Naive thymus-derived CD8-positive, alpha-beta T cell (primary cell): ENCODE measurements around the gene ELOVL5. TPM values are rescaled to one million over a fixed set of nuclear protein-coding genes. Genes with fewer than 3 reads are reported as not detected.

Source experiments
- ATAC-seq, 2 donors: fragments of 150-1000 bp; cut with Tn5 transposase in 1 of 2; sonication (Bioruptor Pico), chemical (Tn5 transposase) in 1 of 2; 1 replicate in 1 of 2; 2 replicates in 1 of 2; pipeline ENCODE4 v1.10.0; 2021; ENCODE audit warnings: mild to moderate bottlenecking in 2 of 2, moderate library complexity in 2 of 2
- POLR2A ChIA-PET: fragments of 350-600 bp; sonication (Branson Sonifier 250); formaldehyde crosslinking; loops from one replicate; lab custom pipeline; 2021; ENCODE audit warnings: antibody characterized with exemption; lab: Charles Lee
- DNase-seq, 10 donors: peaks; one replicate each; pipeline versions ENCODE4 v3.0.0 to v3.0.0-alpha.2; 2020 to 2022
- H3K27ac Mint-ChIP-seq, 10 donors: one replicate each; pipeline ENCODE4 v1.8.0; 2020 to 2022; ENCODE audit warnings: mild to moderate bottlenecking in 10 of 10, mixed read lengths in 10 of 10, moderate library complexity in 4 of 10, inconsistent platforms in 1 of 10
- H3K27me3 Mint-ChIP-seq, 5 donors: one replicate each; pipeline ENCODE4 v1.8.0; 2021 to 2022; ENCODE audit warnings: mixed read lengths in 5 of 5
- H3K36me3 Mint-ChIP-seq, 3 donors: one replicate each; pipeline ENCODE4 v1.8.0; 2020 to 2022; ENCODE audit warnings: mixed read lengths in 3 of 3, mild to moderate bottlenecking in 2 of 3, inconsistent platforms in 1 of 3
- H3K4me1 Mint-ChIP-seq, 4 donors: one replicate each; pipeline ENCODE4 v1.8.0; 2021 to 2022; ENCODE audit warnings: mixed read lengths in 4 of 4
- H3K4me3 Mint-ChIP-seq, 10 donors: one replicate each; pipeline ENCODE4 v1.8.0; 2020 to 2022; ENCODE audit warnings: mild to moderate bottlenecking in 10 of 10, mixed read lengths in 10 of 10, moderate library complexity in 6 of 10, inconsistent platforms in 1 of 10
- H3K9me3 Mint-ChIP-seq, 9 donors: one replicate each; pipeline ENCODE4 v1.8.0; 2020 to 2022; ENCODE audit warnings: mixed read lengths in 9 of 9, mild to moderate bottlenecking in 3 of 9, inconsistent platforms in 1 of 9, moderate library complexity in 1 of 9
- microRNA-seq: library from miRNA; unstranded; fragments of <30 nt; microRNA quantifications from one replicate; pipeline ENCODE4 v1.2.0, GENCODE V29; 2022; ENCODE audit warnings: borderline microRNAs expressed
- polyA plus RNA-seq, 3 donors: library from polyadenylated mRNA; unstranded; fragments of 300-500 nt; fragmentation: Illumina TruSeq; gene quantifications; one replicate each; pipeline ENCODE4 v1.2.3, GENCODE V29; 2021
- total RNA-seq, 8 experiments: library from RNA in 2 of 8; stranded (reverse) in 2 of 8; gene quantifications; one replicate each; pipeline ENCODE4 v1.2.3 and lab custom pipeline; 2021 to 2026

Gene ELOVL5
- total and polyA plus RNA-seq, 5 experiments from 2014 or later, result 32.5 to 67.4 (median 38.1) TPM

DNA sequence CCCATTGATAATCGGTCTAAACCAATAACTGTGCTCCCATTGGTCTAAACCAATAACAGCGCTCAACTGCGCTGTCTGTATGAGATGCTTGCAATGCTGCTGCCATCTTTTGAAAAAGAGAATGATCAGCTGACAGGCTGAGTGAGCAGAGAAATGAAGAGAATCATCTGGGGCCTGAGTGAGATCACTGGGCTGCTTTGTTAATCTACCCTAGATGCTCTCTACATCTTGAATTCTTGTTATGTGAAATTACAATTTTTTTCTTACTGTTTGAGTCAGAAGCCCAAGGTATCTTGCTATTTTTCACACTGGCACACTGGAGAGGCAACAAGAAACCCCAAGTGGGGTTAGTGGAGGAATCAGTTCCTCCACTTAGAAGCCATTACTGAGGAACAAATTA is 108.6 kb downstream of the ELOVL5 start:
- Mint-ChIP-seq H3K4me3 (peak overlapping the region in 1 of 10 donors; percentile 65), H3K36me3 (peaks cover 0 to 7% (median 7%) of the 10 kb centered on the region in 3 donors), H3K27ac (peak overlapping the region in 4 of 10 donors; percentile 1 to 85 (median 44)), H3K9me3 (peaks cover 0 to 10% (median 1%) of the 10 kb centered on the region in 9 donors), H3K27me3 (no peaks in the 10 kb centered on the region), H3K4me1 (peaks cover 10 to 82% (median 25%) of the 10 kb centered on the region in 4 donors)
- POLR2A ChIA-PET, result interaction anchor here (1.0 kb wide), 1 partner anchor 10 kb away, joined by 3 read pairs; no protein-coding TSS in a partner anchor
- DNase-seq (no peak), ATAC-seq (no peak)

DNA sequence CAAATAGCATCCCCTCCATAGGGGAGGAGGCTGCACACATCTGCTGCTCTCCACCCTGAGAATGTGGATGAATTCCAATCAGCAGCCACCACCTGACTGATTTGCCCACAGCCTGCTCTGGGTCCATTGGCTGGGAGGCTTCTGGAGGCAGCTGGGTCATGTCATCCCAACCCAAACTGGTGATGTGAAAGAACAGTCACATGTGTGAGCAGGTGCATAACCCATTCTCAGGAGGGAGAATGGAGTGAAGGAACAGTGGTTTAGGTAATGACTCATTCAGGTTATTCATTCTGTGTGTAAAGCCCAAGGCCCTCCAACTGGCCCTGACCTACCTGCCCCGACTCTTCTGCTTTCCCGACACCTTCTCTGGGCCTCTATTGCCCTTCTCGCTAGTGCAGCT is 109.2 kb downstream of the ELOVL5 start:
- Mint-ChIP-seq H3K4me1 (peaks cover 10 to 76% (median 25%) of the 10 kb centered on the region in 4 donors), H3K4me3 (no peak overlapping the region), H3K36me3 (peaks cover 0 to 7% (median 7%) of the 10 kb centered on the region in 3 donors), H3K9me3 (peaks cover 0 to 10% (median 1%) of the 10 kb centered on the region in 9 donors), H3K27ac (peak overlapping the region in 1 of 10 donors; percentile 16), H3K27me3 (no peaks in the 10 kb centered on the region)
- POLR2A ChIA-PET, result interaction anchor here (1.0 kb wide), 1 partner anchor 9 kb away, joined by 3 read pairs; no protein-coding TSS in a partner anchor
- no peak for DNase-seq
- no peak for ATAC-seq

DNA sequence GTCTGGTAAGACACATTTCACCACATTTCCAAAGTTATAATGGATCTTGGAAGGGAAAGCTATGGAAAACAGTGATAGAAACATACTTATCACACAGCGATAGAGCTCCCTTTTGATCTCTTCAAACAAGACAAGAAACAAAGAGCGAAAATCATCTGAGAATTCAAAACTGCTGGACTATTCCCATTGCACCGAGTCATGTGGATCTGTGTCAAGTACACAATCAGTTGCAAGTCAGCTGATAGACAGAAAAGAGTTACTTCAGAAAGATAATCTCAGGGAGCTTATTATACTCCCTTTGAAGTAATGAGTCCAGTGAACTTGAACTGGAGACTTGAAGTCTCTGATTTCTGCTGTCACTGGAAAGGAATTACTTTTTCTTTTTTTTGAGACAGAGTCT is 110.4 kb downstream of the ELOVL5 start:
- H3K4me3 Mint-ChIP-seq, result no peak overlapping the region
- no peak for ATAC-seq

DNA sequence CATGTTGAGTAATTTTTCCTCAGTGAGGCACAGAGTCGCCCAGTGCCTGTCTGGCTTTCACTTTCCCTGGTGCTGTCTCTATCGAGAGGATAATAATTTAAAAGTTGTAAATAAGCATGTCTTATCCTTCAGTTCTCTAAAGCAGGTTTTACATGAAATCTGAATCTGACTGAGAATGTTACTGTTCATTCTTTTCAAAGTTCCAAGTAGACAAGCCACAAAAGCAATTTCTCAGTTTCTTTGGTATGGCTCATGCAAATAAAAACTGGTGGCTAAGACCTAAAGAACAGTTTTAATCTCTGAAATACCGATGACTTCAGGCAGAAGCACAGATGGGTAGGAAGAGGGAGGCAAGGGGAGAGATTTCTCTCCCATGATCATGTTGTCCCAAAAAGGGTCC is 112.5 kb downstream of the ELOVL5 start:
- Mint-ChIP-seq H3K27ac (peak overlapping the region in 3 of 10 donors; percentile 3 to 57 (median 40)), H3K27me3 (no peaks in the 10 kb centered on the region), H3K36me3 (peaks cover 0 to 7% (median 7%) of the 10 kb centered on the region in 3 donors), H3K9me3 (peaks cover 0 to 10% (median 1%) of the 10 kb centered on the region in 9 donors), H3K4me3 (peak overlapping the region in 2 of 10 donors; percentile 25 to 30), H3K4me1 (peaks cover 6 to 59% (median 17%) of the 10 kb centered on the region in 4 donors)
- DNase-seq (no peak), ATAC-seq (no peak)
- POLR2A ChIA-PET, result no interaction called here

More for the DNA sequence above, 110.4 kb downstream of the ELOVL5 start:
- H3K36me3 Mint-ChIP-seq, result peaks cover 0 to 7% (median 7%) of the 10 kb centered on the region in 3 donors
- POLR2A ChIA-PET, result interaction anchor here (0.5 kb wide), 1 partner anchor 19 kb away, joined by 4 read pairs; no protein-coding TSS in a partner anchor
- peaks cover 0 to 10% (median 1%) of the 10 kb centered on the region in 9 donors for H3K9me3 Mint-ChIP-seq
- DNase-seq, result no peak
- no peaks in the 10 kb centered on the region for H3K27me3 Mint-ChIP-seq
- H3K27ac Mint-ChIP-seq, result peak overlapping the region in 2 of 10 donors; percentile 41 to 45
- peaks cover 10 to 64% (median 25%) of the 10 kb centered on the region in 4 donors for H3K4me1 Mint-ChIP-seq

DNA sequence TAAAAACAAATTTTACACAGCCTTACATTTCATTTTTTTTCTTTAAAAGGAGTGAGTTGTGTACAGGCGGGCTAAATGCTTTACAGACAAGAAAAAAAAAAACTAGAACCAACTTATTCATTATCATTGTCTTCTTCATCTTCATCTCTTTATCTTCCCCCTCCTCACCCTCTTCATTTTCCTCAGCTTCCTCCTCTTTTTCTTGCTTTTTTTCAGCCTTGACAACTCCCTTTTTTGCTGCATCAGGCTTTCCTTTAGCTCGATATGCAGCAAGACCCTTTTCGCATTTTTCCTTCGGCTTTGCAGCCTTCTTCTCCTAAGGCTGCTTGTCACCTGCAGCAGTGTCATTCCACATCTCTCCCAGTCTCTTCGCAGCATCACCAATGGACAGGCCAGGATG is 113.2 kb downstream of the ELOVL5 start:
- POLR2A ChIA-PET, result no interaction called here
- Mint-ChIP-seq H3K9me3 (peaks cover 0 to 8% (median under 1%) of the 10 kb centered on the region in 9 donors), H3K36me3 (peaks cover 0 to 7% (median 7%) of the 10 kb centered on the region in 3 donors), H3K27ac (peak overlapping the region in 2 of 10 donors; percentile 13 to 57), H3K4me3 (no peak overlapping the region), H3K4me1 (peaks cover 3 to 57% (median 9%) of the 10 kb centered on the region in 4 donors), H3K27me3 (no peaks in the 10 kb centered on the region)
- ATAC-seq (no peak), DNase-seq (no peak)

DNA sequence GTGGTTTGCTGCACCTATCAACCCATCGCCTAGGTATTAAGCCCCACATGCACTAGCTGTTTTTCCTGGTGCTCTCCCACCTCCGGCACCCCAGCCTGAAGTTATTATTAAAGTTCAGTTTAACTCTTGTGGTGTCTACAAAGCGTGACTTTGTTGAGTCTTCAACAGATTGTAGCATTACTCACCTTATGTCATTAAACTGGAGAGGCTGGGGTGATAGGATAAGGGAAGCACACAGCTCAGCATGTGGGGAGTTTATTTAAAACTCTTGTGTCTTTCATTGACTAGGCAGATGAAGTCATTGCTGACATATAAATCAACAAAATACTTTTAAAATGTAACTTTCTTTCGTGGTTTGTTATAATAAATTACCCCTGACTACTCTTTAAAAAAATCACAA is 115.4 kb downstream of the ELOVL5 start:
- Mint-ChIP-seq H3K4me1 (peaks cover 0 to 46% (median 3%) of the 10 kb centered on the region in 4 donors), H3K9me3 (no peaks in the 10 kb centered on the region), H3K36me3 (no peaks in the 10 kb centered on the region), H3K27ac (no peak overlapping the region), H3K4me3 (no peak overlapping the region), H3K27me3 (no peaks in the 10 kb centered on the region)
- no peak for DNase-seq
- POLR2A ChIA-PET, result no interaction called here
- no peak for ATAC-seq

DNA sequence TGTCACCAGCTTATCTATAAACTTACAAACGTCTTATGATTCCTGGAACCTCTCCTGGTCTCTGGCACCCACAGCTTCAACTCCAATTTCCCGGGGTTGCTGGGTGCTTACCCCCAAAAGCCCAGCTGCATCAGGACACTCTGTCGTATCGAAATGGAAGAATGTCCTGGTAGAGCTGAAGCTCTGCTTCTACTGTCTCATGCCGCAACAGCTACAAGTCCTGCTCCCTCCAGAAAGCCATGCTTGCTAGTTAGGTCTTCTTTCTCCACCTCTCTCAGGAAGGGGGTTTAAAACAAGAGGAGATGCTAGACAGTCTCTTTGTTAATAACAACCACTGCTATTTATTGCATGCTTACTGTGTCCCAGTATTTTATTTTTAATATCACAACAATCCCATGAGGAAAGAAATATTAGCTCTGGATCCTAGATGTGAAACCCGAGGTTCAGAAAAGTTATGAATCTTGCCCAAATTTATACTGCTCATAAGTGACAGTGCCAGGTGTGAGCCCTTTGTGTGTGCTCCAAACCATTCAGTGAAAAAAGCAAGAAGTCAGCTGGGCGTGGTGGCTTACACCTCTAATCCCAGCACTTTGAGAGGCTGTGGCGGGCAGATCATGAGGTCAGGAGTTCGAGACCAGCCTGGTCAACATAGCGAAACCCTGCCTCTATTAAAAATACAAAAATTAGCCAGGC is 117.8 kb downstream of the ELOVL5 start:
- no peak for DNase-seq
- POLR2A ChIA-PET, result interaction anchor here (0.8 kb wide), 1 partner anchor 9 kb away, joined by 3 read pairs; no protein-coding TSS in a partner anchor
- H3K36me3 Mint-ChIP-seq, result no peaks in the 10 kb centered on the region
- ATAC-seq, result no peak
- no peaks in the 10 kb centered on the region for H3K27me3 Mint-ChIP-seq
- peaks cover 0 to 28% (median 3%) of the 10 kb centered on the region in 4 donors for H3K4me1 Mint-ChIP-seq
- H3K9me3 Mint-ChIP-seq, result no peaks in the 10 kb centered on the region
- H3K4me3 Mint-ChIP-seq, result no peak overlapping the region
- H3K27ac Mint-ChIP-seq, result peak overlapping the region in 2 of 10 donors; percentile 50 to 62

DNA sequence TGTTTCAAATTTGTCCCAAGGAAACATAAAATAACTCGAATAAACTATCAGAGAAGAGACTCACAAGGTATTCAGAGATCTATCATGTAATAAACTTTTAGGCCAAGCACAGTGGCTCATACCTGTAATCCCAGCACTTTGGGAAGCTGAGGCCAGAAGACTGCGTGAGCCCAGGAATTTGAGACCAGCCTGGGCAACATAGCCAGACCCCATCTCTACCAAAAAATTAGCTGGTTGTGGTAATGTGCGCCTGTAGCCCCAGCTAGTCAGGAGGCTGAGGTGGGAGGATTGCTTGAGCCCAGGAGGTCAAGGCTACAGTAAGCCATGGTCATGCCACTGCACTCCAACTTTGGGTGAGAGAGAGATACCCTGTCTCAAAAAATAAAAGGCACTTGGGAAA is 120.9 kb downstream of the ELOVL5 start:
- Mint-ChIP-seq H3K36me3 (no peaks in the 10 kb centered on the region), H3K27ac (no peak overlapping the region), H3K27me3 (no peaks in the 10 kb centered on the region), H3K9me3 (no peaks in the 10 kb centered on the region), H3K4me3 (no peak overlapping the region), H3K4me1 (peaks cover 0 to 24% (median 2%) of the 10 kb centered on the region in 4 donors)
- ATAC-seq (no peak), DNase-seq (no peak)
- POLR2A ChIA-PET, result no interaction called here

DNA sequence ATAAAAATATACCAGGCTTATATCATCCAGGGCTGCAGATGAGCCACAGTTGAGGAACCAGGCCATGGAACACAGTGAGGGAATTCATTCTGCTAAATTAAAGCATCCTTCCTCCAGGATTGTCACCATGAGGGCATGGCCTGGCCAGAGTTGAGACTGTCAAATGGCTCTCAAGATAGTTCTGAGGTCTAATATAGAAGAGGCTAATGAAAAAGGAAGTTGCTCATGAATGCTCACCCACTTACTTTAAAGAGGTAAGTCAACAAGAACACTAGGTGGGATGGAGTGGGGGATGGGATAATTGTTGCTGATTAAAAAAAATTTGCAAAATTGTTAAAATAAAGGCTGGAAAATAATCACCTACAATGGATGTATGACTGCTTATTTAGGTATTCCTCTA is 128.1 kb downstream of the ELOVL5 start:
- peaks cover 0 to 9% (median 0%) of the 10 kb centered on the region in 9 donors for H3K9me3 Mint-ChIP-seq
- H3K4me1 Mint-ChIP-seq, result peaks cover 0 to 29% (median 5%) of the 10 kb centered on the region in 4 donors
- ATAC-seq, result no peak
- POLR2A ChIA-PET, result no interaction called here
- no peak overlapping the region for H3K27ac Mint-ChIP-seq
- no peak for DNase-seq
- H3K27me3 Mint-ChIP-seq, result peaks cover 0 to 2% (median 0%) of the 10 kb centered on the region in 5 donors
- peaks cover 0 to 3% (median 0%) of the 10 kb centered on the region in 3 donors for H3K36me3 Mint-ChIP-seq
- H3K4me3 Mint-ChIP-seq, result no peak overlapping the region

Small RNA genes within 50 kb of the gene (microRNA-seq; reads per million reads assigned to microRNA genes)
- gene MIR5685, result not detected

Other genes with a start within 250 kb of the ELOVL5 start
- gene GCM1, start 200.1 kb downstream of the ELOVL5 start, total RNA-seq, result under 1 TPM in 1 of 2 experiments, not detected in 1; 0.27 TPM
- not detected for gene GCM1, start 200.1 kb downstream of the ELOVL5 start, polyA plus RNA-seq
- 10 to 100 TPM; 53.8 to 54.3 TPM for gene GCLC, start 196.2 kb upstream of the ELOVL5 start, total RNA-seq
- gene GCLC, start 196.2 kb upstream of the ELOVL5 start, polyA plus RNA-seq, result 10 to 100 TPM in 2 of 3 donors, 1 to 10 TPM in 1; 9.2 to 13.5 (median 10.1) TPM